Gastrocnemius medialis (tissue), 4 donors: ENCODE data around the gene MMP14.

Experiments
- POLR2A ChIP-seq, 2 donors: fragments of 450-650 bp; IDR thresholded peaks; one replicate each; pipeline ENCODE4 v1.6.1; 2017; ENCODE audit warnings: antibody characterized with exemption in 2 of 2, mild to moderate bottlenecking in 2 of 2, moderate library complexity in 2 of 2
- TF ChIP-seq, protein P1 (sequence below), 5 experiments: fragments of 450-650 bp in 3 of 5; fragments of 200-600 bp in 2 of 5; sonication (generic) in 2 of 5; IDR thresholded peaks in 4 of 5; conservative IDR thresholded peaks in 1 of 5; 1 replicate in 4 of 5; 2 replicates in 1 of 5; pipeline ENCODE4 v1.5.1; 2016 to 2019; ENCODE audit warnings: antibody characterized with exemption in 5 of 5, mild to moderate bottlenecking in 3 of 5, moderate library complexity in 3 of 5

DNA sequence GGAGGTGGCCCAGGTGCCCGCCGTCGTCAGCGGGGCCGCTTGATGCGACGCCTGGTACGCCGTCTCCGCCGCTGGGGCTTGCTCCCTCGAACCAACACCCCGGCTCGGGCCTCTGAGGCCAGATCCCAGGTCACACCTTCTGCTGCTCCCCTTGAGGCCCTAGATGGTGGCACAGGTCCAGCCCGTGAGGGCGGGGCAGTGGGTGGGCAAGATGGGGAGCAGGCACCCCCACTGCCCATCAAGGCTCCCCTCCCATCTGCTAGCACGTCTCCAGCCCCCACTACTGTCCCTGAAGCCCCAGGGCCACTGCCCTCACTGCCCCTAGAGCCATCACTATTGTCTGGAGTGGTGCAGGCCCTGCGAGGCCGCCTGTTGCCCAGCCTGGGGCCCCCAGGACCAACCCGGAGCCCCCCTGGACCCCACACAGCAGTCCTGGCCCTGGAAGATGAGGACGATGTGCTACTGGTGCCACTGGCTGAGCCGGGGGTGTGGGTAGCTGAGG lies 40.7 kb downstream of the MMP14 start:
- TF ChIP-seq, protein P1, sequence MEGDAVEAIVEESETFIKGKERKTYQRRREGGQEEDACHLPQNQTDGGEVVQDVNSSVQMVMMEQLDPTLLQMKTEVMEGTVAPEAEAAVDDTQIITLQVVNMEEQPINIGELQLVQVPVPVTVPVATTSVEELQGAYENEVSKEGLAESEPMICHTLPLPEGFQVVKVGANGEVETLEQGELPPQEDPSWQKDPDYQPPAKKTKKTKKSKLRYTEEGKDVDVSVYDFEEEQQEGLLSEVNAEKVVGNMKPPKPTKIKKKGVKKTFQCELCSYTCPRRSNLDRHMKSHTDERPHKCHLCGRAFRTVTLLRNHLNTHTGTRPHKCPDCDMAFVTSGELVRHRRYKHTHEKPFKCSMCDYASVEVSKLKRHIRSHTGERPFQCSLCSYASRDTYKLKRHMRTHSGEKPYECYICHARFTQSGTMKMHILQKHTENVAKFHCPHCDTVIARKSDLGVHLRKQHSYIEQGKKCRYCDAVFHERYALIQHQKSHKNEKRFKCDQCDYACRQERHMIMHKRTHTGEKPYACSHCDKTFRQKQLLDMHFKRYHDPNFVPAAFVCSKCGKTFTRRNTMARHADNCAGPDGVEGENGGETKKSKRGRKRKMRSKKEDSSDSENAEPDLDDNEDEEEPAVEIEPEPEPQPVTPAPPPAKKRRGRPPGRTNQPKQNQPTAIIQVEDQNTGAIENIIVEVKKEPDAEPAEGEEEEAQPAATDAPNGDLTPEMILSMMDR (IDR thresholded peaks at IDR 0.05 in 4 of 5, conservative IDR thresholded peaks at IDR 0.05 in 1 of 5): no peak
- TF ChIP-seq POLR2A (IDR thresholded peaks at IDR 0.05): no peak
